Endothelial cell of umbilical vein (primary cell): ENCODE results near the gene LIN28B. TPM values are rescaled to one million over a fixed set of nuclear protein-coding genes. Genes with fewer than 3 reads are reported as not detected.
A peak's percentile ranks its signal among the peaks of the same experiment; 100 is the strongest.

Source experiments
- BruUV-seq: library from RNA; stranded (reverse); fragments of 400-500 nt; replicated peaks from 2 replicates; lab custom pipeline; 2021; lab: Mats Ljungman, UMichigan
- CTCF ChIA-PET: fragments of 300-600, 350-600 bp; sonication (Branson Sonifier 250); formaldehyde crosslinking; loops from one replicate; lab custom pipeline; 2021; ENCODE audit warnings: antibody characterized with exemption, inconsistent platforms; lab: Charles Lee
- POLR2A ChIA-PET: fragments of 300-600, 350-600 bp; sonication (Branson Sonifier 250); formaldehyde crosslinking; loops from one replicate; lab custom pipeline; 2021; ENCODE audit warnings: antibody characterized with exemption, inconsistent platforms; lab: Charles Lee
- DNase-seq: peaks from one replicate; pipeline ENCODE4 v3.0.0-alpha.2; 2011; ENCODE audit warnings: low read depth, low spot score
- FAIRE-seq: peaks from 2 replicates; lab custom pipeline; 2011; peaks lifted over from hg19 to GRCh38; lab: Jason Lieb, UNC
- H2AFZ ChIP-seq: 2 replicates; pipeline ENCODE4 v1.6.0; 2012; ENCODE audit warnings: low read depth, low read length, control low read depth, inconsistent platforms
- H3K27ac ChIP-seq: 2 replicates; pipeline ENCODE4 v1.5.1; 2011; ENCODE audit warnings: low read depth, mild to moderate bottlenecking, control low read depth, low read length, moderate library complexity; ENCODE audit not compliant: insufficient read depth
- H3K27me3 ChIP-seq, 2 experiments: 2 replicates each; pipeline versions ENCODE4 v1.6.0 to v1.6.1; 2011; ENCODE audit warnings: low read length in 2 of 2, mixed read lengths in 1 of 2; ENCODE audit not compliant: control insufficient read depth in 2 of 2, insufficient read depth in 2 of 2
- H3K36me3 ChIP-seq, 2 experiments: 2 replicates in 1 of 2; 3 replicates in 1 of 2; pipeline ENCODE4 v1.5.1; 2011; ENCODE audit warnings: low read length in 2 of 2, mild to moderate bottlenecking in 1 of 2, moderate library complexity in 1 of 2; ENCODE audit not compliant: control insufficient read depth in 2 of 2, insufficient read depth in 2 of 2; ENCODE audit errors: extremely low read depth in 1 of 2
- H3K4me1 ChIP-seq: 3 replicates; pipeline ENCODE4 v1.5.1; 2011; ENCODE audit warnings: mild to moderate bottlenecking, low read length; ENCODE audit not compliant: control insufficient read depth, insufficient read depth; ENCODE audit errors: extremely low read depth
- H3K4me2 ChIP-seq: 2 replicates; pipeline ENCODE4 v1.6.1; 2011; ENCODE audit warnings: low read length, control low read depth, mixed read lengths; ENCODE audit not compliant: insufficient read depth
- H3K4me3 ChIP-seq, 3 experiments: fragments of 200-600 bp in 1 of 3; sonication (generic), shearing (Covaris generic) in 1 of 3; replicated peaks in 1 of 3; 2 replicates each; pipeline ENCODE4 v1.5.1; 2011 to 2016; ENCODE audit warnings: control low read depth in 3 of 3, low read length in 3 of 3, mild to moderate bottlenecking in 2 of 3, inconsistent platforms in 1 of 3, low read depth in 1 of 3, moderate library complexity in 1 of 3; ENCODE audit not compliant: insufficient read depth in 1 of 3
- H3K79me2 ChIP-seq: 2 replicates; pipeline ENCODE4 v1.6.0; 2012; ENCODE audit warnings: low read length, inconsistent platforms; ENCODE audit not compliant: control insufficient read depth, insufficient read depth
- H3K9ac ChIP-seq: replicated peaks from 2 replicates; pipeline ENCODE3; 2011; ENCODE audit warnings: low read length, control low read depth; ENCODE audit not compliant: insufficient read depth; ENCODE audit errors: extremely low read depth
- H3K9me1 ChIP-seq: replicated peaks from 3 replicates; pipeline ENCODE4 v1.6.0; 2011; ENCODE audit warnings: mild to moderate bottlenecking, low read length; ENCODE audit not compliant: control insufficient read depth, insufficient read depth; ENCODE audit errors: extremely low read depth
- H3K9me3 ChIP-seq: replicated peaks from 2 replicates; pipeline ENCODE4 v1.5.1; 2012; ENCODE audit warnings: low read length, inconsistent platforms; ENCODE audit not compliant: control insufficient read depth, insufficient read depth
- H4K20me1 ChIP-seq: replicated peaks from 2 replicates; pipeline ENCODE3; 2011; ENCODE audit warnings: mild to moderate bottlenecking, low read length; ENCODE audit not compliant: control insufficient read depth, insufficient read depth; ENCODE audit errors: extremely low read depth
- EZH2 ChIP-seq: IDR thresholded peaks from 2 replicates; pipeline ENCODE4 v1.6.1; 2012; ENCODE audit warnings: borderline replicate concordance, low read depth, mild to moderate bottlenecking, moderate library complexity, low read length, inconsistent platforms; ENCODE audit not compliant: severe bottlenecking
- FOS ChIP-seq: IDR thresholded peaks from 2 replicates; pipeline ENCODE4 v1.6.1; 2011; ENCODE audit warnings: mild to moderate bottlenecking, low read length, moderate library complexity, borderline replicate concordance; ENCODE audit not compliant: insufficient read depth
- GATA2 ChIP-seq: IDR thresholded peaks from 2 replicates; pipeline ENCODE4 v1.7.0; 2011; ENCODE audit warnings: low read depth, mild to moderate bottlenecking, moderate library complexity, mixed read lengths, low read length; ENCODE audit not compliant: insufficient read length, insufficient read depth
- JUN ChIP-seq: IDR thresholded peaks from 2 replicates; pipeline ENCODE4 v1.6.1; 2011; ENCODE audit warnings: borderline replicate concordance, low read depth; ENCODE audit not compliant: insufficient read length, insufficient read depth
- MYC ChIP-seq: IDR thresholded peaks from one replicate; pipeline ENCODE4 v1.6.1; 2011; ENCODE audit warnings: mild to moderate bottlenecking, low read depth, low read length
- POLR2A ChIP-seq: IDR thresholded peaks from 2 replicates; pipeline ENCODE4 v1.6.1; 2012; ENCODE audit warnings: low read depth, mild to moderate bottlenecking, control low read depth, low read length
- POLR2AphosphoS5 ChIP-seq: IDR thresholded peaks from 2 replicates; pipeline ENCODE4 v1.6.1; 2012; ENCODE audit warnings: low read depth, mild to moderate bottlenecking, control low read depth, low read length, moderate library complexity; ENCODE audit not compliant: insufficient read depth
- dilution Hi-C: fragments of 300-500 bp; cut with MboI; formaldehyde crosslinking; loops from one replicate; pipeline ENCODE4 v1.15.0; 2019; ENCODE audit warnings: low sequenced_read_pairs; ENCODE audit not compliant: extremely low pct_ligation_motif_present
- intact Hi-C: fragments of 100-400 bp; cut with micrococcal nuclease; formaldehyde crosslinking; loops from one replicate; pipeline ENCODE4 v1.10.0; 2022
- polyA plus RNA-seq, 4 experiments: library from polyadenylated mRNA; depleted of rRNA in 3 of 4; stranded (reverse) in 3 of 4; unstranded in 1 of 4; fragments of >200 nt; gene quantifications; 2 replicates each; pipeline versions ENCODE4 v1.2.1 to v1.2.3, GENCODE V29; 2011 to 2012; ENCODE audit warnings: missing spikeins in 1 of 4
- total RNA-seq: library from RNA; stranded (reverse); gene quantifications from 2 replicates; pipeline ENCODE4 v1.2.3, GENCODE V29; 2021
- TF ChIP-seq, protein P1 (sequence below): IDR thresholded peaks from 2 replicates; pipeline ENCODE4 v1.6.1; 2011; ENCODE audit not compliant: insufficient read depth, insufficient read length
- TF ChIP-seq, protein P2 (sequence below), 2 donors: IDR thresholded peaks; 1 replicate in 1 of 2; 2 replicates in 1 of 2; pipeline ENCODE4 v1.5.1; 2011; ENCODE audit warnings: low read length in 2 of 2, mild to moderate bottlenecking in 2 of 2, moderate library complexity in 2 of 2, control low read depth in 1 of 2, inconsistent platforms in 1 of 2, low read depth in 1 of 2; ENCODE audit not compliant: insufficient read depth in 1 of 2; ENCODE audit errors: extremely low read depth in 1 of 2

LIN28B gene
- total and polyA plus RNA-seq, 2 donors (not counting 3 experiments of a cell fraction or from before 2014, with no cell fraction given) = not detected

DNA sequence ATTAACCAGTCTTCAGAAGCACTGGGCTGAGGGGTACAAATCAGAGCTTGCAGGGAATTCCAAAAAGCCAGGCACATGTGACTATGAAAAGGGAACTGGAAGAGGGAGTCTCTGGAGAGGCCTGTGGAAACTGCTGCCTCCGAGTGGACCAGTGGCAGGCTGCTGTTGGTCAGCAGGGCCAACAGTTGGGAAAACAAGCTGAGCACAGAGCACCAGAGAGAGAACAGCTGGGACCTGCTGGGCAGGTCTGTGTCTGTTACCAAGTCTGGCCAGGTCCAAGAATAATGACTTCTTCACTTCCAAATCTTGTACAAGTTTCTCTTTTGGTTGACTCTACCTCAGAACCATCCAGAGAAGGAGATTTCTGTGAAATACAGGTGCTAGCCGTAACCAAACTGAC lies 81.4 kb downstream of the LIN28B start:
- Histone ChIP-seq H3K4me2 (no peak overlapping the region), H3K27ac (no peak overlapping the region), H3K79me2 (no peaks in the 10 kb centered on the region), H3K9me1 (no peaks in the 10 kb centered on the region), H3K9me3 (no peaks in the 10 kb centered on the region), H4K20me1 (no peaks in the 10 kb centered on the region), H3K36me3 (no peaks in the 10 kb centered on the region), H2AFZ (peak overlapping the region; percentile 59), H3K27me3 (no peaks in the 10 kb centered on the region), H3K9ac (no peak overlapping the region), H3K4me1 (no peaks in the 10 kb centered on the region), H3K4me3 (no peak overlapping the region)
- dilution Hi-C loops = no loop called here
- no peak for FAIRE-seq
- DNase-seq = no peak
- ChIA-PET CTCF (no interaction called here), POLR2A (no interaction called here)
- no peak for TF ChIP-seq POLR2AphosphoS5
- no peak for TF ChIP-seq EZH2
- no peak for TF ChIP-seq POLR2A
- no peak for TF ChIP-seq JUN
- TF ChIP-seq, protein P1, sequence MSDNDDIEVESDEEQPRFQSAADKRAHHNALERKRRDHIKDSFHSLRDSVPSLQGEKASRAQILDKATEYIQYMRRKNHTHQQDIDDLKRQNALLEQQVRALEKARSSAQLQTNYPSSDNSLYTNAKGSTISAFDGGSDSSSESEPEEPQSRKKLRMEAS = no peak
- TF ChIP-seq, protein P2, sequence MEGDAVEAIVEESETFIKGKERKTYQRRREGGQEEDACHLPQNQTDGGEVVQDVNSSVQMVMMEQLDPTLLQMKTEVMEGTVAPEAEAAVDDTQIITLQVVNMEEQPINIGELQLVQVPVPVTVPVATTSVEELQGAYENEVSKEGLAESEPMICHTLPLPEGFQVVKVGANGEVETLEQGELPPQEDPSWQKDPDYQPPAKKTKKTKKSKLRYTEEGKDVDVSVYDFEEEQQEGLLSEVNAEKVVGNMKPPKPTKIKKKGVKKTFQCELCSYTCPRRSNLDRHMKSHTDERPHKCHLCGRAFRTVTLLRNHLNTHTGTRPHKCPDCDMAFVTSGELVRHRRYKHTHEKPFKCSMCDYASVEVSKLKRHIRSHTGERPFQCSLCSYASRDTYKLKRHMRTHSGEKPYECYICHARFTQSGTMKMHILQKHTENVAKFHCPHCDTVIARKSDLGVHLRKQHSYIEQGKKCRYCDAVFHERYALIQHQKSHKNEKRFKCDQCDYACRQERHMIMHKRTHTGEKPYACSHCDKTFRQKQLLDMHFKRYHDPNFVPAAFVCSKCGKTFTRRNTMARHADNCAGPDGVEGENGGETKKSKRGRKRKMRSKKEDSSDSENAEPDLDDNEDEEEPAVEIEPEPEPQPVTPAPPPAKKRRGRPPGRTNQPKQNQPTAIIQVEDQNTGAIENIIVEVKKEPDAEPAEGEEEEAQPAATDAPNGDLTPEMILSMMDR (IDR thresholded peaks at IDR 0.05; ENCODE audit: extremely low read depth in 1 of 2, insufficient read depth in 1 of 2, low read depth in 1 of 2, low read length in 2 of 2) = no peak
- TF ChIP-seq GATA2 = no peak
- no peak for TF ChIP-seq FOS
- no peak for TF ChIP-seq MYC
- intact Hi-C loops = no loop called here
- no TSS peak for BruUV-seq
